Measurements from ENCODE around the gene NSD2.
"Not testable (repeated sequence)": the region's sequence is repeated elsewhere in the genome, so short reads cannot be mapped to it uniquely, and the experiment has no call there.

The NSD2 gene

DNA sequence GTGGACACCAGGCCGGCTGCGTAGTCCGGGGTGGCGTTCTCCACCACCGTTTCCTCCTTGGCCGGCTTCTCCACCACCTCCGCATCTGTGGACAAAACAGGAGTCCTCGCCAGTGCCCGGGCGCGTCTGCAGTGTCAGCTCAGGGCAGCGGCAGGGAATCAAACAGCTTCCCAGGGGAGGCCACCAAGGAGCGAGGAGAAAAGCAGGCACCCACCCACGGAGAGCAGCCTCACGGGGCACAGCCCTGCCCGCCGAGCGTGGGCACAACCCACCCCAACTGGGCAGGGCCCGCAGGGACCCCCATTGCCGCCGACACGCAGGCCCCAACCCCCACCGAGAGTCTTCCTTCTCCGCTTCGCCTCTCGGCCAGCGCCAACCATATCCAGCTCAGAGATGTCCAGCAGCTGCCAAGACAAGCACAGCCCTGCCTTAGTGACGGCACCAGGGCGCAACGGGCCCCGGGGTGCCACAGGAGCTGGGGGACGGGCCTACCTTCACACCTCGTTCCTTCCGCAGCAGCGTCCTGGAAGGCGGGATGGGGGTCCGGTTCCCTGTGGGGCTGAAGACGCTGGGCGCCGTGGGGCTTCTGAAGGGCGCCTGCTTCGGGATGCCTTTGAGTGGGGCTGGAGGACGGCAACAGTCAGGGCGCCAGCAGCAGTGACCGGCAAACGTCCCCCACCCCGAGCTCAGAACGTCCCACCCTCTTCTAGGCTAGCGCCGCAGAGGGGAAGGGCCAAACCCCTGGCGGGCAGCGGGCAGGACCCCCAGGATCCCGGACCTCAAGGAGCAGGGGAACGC is 114.8 kb downstream of the NSD2 start:
- DNase-seq (ENCODE audit: low spot score), result no peak

DNA sequence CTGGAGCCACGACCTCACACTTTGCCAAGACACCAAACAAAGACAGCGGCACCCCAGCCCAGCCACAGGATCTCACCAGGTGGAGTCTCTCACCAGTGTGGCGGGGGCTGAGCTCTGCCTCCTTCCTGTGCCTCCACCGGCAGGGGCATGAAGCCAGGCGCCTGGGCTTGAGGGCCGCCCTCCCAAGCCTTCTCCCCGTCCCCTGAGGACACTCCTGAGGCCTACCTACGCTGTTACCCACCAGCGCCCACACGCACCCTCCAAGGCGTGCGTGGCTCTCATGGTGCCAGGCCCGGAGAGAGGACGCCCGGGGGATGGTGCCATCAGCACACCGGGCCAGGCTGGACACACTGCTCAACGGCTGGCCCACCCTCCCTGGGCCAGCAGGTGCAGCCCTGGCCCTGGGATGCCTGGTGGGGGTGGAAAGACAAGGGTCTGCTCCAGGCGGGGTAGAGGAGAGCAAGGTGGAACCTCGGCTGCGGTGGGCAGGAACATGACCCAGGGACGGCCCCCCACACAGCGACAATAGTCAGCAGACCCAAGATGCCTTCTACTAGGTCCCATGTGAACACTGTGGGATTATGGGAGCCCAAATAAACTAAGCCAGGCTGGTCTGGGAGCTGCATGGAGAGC is 115.5 kb downstream of the NSD2 start:
- DNase-seq (ENCODE audit: low spot score), result no peak

DNA sequence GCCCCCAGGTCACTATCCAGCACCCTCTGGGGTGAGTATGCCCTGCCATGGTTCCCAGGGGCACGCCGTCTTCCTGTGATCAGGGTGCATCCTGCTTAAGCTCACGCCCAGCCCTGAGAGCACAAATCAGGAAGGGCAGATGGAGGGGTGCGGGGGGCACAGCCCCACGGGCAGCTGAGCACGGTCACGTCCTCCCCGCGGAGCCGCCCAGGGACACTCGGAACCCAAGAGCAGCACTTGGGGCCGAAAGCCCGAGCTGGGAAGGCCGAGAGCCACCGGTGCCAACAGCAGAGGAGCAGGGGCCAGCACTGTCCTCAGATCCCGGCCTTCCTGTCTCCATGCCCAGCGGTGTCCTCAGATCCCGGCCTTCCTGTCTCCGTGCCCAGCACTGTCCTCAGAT is 116.1 kb downstream of the NSD2 start:
- DNase-seq (ENCODE audit: low spot score), result no peak

DNA sequence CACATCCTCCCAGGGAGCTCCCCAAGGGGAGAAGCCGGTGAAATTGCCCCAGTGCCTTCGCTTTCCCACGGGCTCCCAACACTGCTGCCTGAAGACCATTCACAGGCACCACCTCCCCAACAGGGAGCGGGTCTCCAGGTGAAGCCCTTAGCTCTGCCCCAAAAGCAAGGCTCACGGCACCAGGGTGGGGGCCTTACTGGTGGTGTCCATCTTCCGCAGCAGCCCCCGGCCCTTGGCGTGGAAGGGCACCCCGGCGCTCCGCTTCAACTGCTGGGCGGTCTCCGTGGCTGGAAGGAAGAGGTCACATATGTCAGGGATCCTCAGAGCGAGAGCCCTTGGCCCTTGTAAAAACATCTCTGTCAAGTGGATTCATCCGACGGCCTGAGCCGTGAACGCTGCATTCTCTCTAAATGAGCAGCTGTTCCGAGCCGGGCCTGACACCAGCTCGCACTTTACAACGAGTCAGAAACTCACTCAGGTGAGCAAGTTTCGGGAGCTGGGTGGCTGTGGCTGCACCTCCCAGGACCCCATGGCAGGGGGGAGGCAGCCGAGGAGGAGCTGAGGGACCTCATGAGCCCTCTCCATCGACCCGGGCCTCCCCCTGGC is 116.6 kb downstream of the NSD2 start:
- DNase-seq (ENCODE audit: low spot score), result no peak

DNA sequence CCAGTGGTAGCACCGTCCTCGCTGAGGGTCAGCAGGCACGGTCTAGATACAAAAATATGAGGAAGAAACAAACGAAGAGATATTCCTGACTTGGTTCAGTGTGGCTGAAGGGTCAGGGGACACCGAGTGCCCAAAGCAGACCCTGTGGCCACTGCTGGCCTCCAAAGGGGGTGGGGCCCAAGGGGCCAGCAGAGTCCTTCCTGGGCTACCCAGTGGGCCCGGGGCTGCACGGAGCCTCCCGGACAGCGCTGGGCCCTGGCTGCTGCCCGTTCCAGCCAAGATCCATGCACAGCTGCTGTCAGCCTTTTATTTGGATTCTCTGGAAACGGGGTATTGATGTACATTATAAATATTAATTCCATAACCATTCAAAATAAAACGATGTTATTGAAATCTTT is 117.1 kb downstream of the NSD2 start:
- no peak for DNase-seq (ENCODE audit: low spot score)

DNA sequence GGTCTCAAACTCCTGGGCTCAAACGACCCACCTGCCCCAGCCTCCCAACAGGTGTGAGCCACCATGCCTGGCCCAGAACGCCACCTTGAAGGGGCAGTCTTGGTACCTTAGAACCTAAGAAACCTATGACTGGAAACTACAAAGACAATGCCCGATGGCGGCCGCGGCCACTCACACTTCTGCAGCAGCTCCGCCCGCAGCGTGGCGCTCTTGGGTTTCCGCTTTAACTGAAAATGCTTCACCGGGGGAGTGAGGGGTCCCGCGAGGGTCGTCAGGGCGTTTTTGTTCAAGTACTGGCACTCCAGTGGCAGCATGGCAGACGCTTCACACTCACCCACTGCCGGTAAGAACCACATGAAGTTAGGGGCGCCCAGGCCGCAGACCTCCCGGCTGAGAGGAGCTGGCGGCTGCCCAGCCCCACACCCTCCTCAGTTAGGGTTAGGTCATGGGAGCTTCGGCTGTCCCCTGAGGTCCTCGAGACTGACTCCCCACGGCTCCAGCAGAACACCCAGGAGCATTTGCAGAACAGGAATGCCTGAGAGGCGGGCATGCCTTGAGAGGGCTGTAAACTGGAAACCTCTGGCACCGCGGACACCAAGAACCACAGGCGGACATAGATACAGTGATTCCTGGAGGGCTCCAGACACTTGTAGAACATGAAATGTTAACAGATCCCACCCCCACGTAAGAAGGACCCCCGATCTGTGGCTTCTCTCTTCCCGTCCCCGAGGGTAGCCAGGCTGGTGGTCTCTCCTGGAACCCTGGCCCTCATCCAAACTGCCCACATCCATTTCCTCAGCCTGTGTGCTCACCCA is 118.5 kb downstream of the NSD2 start:
- no peak for DNase-seq (ENCODE audit: low spot score)

DNA sequence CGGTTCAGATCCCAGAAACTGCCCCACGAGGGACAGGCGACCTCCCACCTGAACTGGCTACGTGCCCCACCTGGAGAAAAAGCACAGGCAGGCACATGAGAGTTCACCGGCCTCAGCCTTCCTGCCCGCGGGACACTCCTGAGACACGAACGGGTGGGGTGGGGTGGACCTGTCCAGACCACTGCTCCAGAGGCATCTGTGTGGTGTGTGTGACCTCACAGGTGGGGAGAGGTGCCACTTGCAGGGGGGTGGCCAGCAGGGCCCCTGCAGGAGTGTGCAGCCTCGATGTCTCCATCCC is 119.1 kb downstream of the NSD2 start:
- no peak for DNase-seq (ENCODE audit: low spot score)

DNA sequence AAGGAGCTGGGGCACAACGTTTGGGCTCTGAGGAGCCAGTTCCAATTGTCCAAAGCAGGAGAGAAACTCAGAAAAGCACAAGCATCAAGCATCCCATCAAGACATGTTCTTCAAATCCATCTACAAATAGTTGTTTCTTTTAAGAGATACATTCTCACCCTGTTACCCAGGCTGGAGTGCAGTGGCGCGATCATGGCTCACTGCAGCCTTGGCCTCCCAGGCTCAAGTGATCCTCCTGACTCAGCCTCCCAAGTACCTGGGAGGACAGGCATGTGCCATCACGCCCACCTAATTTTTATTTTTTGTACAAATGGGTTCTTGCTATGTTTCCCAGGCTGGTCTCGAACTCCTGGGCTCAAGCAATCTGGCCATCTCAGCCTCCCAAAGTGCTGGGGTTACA is 119.5 kb downstream of the NSD2 start:
- DNase-seq (ENCODE audit: low spot score), result no peak

DNA sequence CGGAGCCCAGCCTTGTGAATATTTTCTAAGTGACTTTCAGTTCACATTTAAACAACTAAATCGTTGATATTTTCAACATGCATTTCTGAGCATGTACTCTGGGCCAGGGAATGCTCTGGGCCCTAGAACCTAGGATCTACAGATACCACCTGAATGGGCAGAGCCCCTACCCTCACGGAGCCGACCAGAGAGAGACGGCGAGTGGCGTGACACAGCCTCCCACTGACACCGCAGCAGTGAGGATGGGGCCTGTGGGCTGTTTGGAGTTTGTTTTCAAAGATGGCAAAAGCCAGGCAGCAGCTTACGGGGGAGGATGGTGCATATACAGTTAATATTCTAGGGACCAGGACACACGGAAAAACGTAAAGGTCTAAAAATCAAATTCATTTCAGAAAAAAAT is 119.9 kb downstream of the NSD2 start:
- no peak for DNase-seq (ENCODE audit: low spot score)

DNA sequence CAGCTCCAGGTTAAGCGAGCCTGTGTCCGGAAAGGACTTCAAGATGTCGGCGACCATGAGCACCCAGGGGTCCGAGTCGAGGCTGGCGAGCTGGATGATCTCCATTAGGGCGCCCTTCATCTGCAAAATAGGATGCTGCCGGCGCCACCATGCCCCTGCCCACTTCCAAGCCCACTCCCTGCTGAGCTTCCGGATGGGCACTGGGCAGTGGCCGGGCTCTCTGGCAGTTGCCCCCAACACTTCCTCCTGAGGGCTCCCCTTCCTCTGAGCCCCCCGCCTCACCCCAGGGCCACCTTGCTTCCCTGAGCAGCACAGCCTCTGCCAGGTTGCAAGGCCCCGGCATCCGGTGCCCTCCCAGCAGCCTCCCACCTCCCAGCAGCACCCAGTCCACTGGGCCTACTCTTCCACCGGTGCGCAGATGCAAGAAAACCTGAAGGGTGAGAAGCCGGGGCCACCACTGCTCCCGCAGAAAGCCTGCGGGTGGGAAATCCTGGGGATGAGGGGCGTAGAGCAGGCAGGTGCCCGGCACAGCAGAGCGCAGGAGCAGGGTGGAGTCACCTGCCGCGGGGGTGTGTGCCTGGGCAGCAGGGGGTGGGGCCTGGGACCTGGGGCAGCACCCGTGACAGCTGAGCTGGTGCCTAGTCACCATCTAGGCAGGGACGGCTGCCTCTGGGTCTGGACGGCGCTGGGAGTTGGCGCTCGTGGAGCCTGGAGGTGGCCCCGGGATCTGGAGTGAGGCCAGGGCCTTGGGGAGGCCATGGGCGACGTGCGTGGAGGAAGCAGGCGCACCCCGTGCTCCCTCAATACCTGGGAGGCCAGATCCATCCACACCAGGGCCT is 120.6 kb downstream of the NSD2 start:
- no peak for DNase-seq (ENCODE audit: low spot score)

DNA sequence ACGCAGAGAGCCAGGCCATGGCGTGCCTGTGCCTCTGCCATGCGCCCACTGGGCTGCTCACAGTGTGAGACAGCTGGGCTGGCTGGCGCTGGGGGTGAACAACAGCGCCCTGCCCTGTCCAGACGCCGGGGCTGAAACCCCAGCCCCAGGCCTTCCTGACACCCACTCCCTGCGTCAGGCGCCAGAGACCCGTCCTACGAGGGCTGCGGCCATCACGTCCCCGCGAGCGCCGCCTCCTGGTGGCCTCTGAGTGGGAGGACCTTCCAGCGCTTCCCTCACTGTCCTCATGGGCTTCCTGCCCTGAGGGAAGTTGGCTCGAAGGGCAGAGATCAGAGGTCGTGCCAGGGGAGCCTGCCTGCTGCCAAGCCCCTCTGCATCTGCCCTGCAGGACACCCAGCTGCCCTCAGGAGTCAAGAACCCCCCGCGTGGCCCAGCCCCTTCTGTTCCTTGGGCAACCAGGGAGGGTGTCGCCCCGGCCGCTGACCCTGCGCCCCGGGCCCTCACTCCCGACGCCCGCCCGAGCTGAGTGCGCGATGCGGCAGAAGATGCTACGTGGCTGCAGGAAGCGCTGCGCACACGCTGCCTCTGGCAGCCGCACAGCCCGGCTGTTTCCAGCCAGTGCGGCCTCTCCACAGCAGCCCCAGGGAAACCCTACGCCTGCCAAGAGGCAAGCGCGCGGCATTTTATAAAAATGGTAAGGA is 121.4 kb downstream of the NSD2 start:
- no peak for DNase-seq (ENCODE audit: low spot score)

DNA sequence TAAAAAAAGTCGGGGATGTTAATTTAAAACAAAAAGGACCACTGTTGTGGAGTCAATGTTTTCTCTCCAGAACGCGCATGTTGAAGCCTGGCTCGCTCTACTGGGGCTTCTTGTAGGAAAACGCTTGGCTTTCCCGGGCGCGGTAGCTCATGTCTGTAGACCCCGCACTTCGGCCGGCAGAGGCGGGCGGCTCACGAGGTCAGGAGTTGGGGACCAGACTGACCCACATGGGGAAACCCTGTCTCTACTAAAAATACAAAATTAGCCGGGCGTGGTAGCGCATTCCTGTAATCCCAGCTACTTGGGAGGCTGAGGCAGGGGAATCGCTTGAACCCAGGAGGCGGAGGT is 122.0 kb downstream of the NSD2 start:
- DNase-seq (ENCODE audit: low spot score), result no peak

DNA sequence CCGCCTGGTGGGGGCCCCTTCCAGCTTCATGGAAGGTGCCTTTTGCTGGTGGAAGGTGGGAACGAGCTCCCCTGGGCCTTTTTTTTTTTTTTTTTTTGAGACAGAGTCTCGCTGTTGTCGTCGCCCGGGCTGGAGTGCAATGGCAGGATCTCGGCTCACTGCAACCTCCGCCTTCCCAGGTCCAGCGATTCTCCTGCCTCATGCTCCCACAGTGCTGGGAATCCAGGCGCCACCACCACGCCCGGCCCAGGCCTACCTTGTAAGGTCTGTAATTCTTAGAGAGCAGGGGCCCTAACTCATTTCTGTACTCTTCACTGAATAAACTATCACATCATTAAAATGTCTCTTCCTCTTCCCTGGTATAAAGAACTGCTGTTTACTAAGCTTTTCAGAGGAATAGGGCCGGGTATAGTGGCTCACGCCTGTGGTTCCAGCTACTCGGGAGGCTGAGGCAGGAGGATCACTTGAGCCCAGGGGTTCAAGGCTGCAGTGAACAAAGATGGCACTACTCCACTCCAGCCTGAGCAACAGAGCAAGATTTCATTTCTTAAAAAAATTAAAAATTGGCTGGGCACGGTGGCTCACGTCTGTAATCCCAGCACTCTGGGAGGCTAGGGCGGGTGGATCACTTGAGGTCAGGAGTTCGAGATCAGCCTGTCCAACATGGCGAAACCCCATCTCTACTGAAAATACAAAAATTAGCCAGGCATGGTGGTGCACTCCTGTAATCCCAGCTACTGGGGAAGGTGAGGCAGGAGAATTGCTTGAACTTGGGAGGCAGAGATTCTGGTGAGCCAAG is 122.7 kb downstream of the NSD2 start:
- not testable (repeated sequence) for DNase-seq (ENCODE audit: low spot score)

DNA sequence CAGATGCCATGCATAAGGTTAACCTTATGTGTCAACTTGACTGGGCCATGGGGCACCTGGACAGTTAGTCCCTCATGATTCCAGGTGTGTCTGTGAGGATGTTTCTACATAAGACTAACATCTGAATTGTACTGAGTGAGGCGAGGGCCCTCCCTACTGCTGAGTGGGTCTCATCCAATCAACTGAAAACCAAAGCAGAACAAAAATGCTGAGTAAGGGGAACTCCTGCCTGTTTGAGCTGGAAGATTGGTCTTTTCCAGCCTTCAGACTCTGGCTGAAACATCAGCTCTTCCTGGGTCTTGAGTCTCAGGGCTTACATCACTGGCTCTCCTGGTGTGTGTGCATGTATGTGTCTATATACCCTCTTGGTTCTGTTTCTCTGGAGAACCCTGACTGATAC is 123.7 kb downstream of the NSD2 start:
- DNase-seq (ENCODE audit: low spot score), result no peak

DNA sequence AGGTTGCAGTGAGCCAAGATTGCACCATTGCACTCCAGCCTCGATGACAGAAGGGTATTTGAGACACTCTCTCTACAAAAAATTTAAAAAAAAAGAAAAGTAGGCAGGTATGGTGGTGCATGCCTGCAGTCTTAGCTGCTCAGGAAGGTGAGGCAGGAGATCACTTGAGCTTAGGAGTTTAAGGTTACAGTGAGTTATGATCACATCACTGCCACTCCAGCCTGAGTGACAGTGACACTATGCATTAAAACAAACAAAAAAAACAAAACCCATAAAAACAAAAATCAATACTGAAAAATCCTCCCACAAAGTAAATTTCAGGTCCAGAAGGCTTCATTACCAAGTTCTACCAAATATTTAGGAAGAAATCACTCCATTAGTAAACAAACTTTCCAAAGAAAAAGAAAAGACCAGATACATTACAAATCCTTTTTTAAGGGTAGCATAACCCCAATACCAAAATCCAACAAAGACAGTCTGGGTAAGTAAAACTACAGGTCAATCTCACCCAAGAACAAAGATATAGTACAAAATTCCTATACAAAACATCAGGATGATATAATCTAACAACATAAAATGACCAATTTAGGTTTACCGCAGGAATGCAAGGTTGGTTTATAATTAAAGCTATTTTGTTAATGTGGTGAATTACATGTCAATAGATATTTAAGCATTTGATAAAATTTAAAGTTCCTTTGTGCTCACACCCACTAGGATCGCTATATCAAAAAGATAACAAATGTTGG is 125.8 kb downstream of the NSD2 start:
- no peak for DNase-seq (ENCODE audit: low spot score)

DNA sequence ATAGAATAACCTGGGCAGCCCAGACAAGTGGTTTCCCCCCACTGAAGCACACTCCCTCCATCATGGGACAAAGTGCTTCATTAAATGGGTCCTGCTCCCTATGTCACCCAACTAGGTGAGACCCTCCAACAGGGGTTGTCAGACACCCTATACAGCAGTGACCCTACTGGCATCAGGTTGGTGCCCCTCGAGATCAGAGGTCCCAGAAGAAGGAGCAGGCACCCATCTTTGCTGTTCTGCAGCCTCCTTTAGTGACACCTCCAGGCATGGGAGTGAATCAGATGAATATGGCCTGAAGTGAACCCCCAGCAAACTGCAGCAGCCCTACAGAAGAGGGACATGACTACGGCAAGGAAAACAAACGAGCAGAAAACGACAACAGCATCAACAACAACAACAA is 126.5 kb downstream of the NSD2 start:
- DNase-seq (ENCODE audit: low spot score), result no peak

DNA sequence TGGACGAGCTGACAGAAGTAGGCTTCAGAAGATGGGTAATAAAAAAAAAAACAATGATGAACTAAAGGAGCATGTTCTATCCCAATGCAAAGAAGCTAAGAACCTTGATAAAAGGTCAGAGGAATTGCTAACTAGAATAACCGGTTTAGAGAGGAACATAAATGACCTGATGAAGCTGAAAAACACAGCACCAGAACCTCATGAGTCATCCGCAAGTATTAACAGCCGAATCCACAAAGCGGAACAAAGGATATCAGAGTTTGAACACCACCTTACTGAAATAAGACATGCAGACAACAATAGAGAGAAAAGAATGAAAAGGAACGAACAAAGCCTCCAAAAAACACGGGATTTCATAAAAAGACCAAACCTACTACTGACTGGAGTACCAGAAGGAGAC is 127.1 kb downstream of the NSD2 start:
- DNase-seq (ENCODE audit: low spot score), result no peak

DNA sequence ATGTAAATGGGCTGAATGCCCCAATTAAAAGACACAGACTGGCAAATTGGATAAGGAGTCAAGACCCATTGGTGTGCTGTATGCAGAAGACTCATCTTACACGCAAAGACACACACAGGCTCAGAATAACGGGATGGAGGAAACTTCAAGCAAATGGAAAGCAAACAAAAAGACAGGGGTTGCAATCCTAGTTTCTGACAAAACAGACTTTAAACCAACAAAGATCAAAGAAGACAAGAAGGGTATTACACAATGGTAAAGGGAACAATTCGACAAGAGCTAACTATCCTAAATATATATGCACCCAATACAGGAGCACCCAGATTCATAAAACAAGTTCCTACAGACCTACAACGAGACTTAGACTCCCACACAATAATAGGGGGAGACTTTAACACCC is 128.1 kb downstream of the NSD2 start:
- not testable (repeated sequence) for DNase-seq (ENCODE audit: low spot score)

DNA sequence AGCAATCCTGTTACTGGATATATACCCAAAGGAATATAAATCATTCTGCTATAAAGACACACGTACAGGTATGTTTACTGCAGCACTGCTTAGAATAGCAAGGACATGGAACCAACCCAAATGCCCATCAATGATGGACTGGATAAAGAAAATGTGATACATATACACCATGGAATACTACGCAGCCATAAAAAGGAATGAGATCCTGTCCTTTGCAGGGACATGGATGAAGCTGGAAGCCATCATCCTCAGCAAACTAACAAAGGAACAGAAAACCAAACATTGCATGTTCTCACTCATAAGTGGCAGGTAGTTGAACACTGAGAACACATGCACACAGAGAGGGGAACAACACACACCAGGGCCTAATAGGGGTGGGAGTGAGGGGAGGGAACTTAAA is 132.2 kb downstream of the NSD2 start:
- DNase-seq (ENCODE audit: low spot score), result not testable (repeated sequence)

DNA sequence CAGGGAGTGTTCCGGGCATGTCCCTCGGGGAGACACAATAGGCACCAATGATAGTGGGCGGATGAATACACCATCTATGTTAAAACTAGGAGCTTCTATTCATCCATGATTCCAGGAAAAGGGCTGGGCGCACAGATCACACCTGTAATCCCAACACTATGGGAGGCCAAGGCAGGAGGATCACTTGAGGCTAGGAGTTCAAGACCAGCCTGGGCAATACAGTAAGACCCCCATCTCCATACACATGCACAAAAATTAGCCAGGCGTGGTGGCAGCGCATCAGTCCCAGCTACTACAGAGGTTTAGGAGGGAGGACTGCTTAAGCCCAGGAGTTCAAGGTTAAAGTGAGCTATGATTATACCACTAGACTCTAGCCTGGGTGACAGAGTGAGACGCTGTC is 135.2 kb downstream of the NSD2 start:
- no peak for DNase-seq (ENCODE audit: low spot score)
